GM06990 (cell line): ENCODE measurements around the gene SBK3.

Experiments
- DNase-seq: peaks from one replicate; pipeline ENCODE4 v3.0.0-alpha.2; 2011; ENCODE audit not compliant: insufficient read length; ENCODE audit errors: extremely low read depth
- H3K27me3 ChIP-seq: replicated peaks from 2 replicates; pipeline ENCODE4 v1.6.0; 2011; ENCODE audit warnings: low read length; ENCODE audit not compliant: control insufficient read depth, insufficient read depth
- H3K36me3 ChIP-seq: 2 replicates; pipeline ENCODE4 v1.5.1; 2011; ENCODE audit warnings: low read length; ENCODE audit not compliant: control insufficient read depth, insufficient read depth
- H3K4me3 ChIP-seq: replicated peaks from 2 replicates; pipeline ENCODE4 v1.5.1; 2011; ENCODE audit warnings: low read depth, mild to moderate bottlenecking, control low read depth, low read length
- CTCF ChIP-seq: IDR thresholded peaks from 2 replicates; pipeline ENCODE4 v1.5.1; 2011; ENCODE audit warnings: low read length, control low read depth, mild to moderate bottlenecking, inconsistent platforms; ENCODE audit not compliant: insufficient read depth, poor library complexity, severe bottlenecking

SBK3 gene, protein sequence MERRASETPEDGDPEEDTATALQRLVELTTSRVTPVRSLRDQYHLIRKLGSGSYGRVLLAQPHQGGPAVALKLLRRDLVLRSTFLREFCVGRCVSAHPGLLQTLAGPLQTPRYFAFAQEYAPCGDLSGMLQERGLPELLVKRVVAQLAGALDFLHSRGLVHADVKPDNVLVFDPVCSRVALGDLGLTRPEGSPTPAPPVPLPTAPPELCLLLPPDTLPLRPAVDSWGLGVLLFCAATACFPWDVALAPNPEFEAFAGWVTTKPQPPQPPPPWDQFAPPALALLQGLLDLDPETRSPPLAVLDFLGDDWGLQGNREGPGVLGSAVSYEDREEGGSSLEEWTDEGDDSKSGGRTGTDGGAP

GRCh38 chr19:55545443-55545842, at the start of gene SBK3:
Gene SBK3, minus strand, starts transcription at chr19:55545543. Its CDS starts 0 bp downstream, at chr19:55545543.
- TF ChIP-seq CTCF = no peak
- no peak for DNase-seq
- no peak within 1 kb of the TSS for H3K4me3 ChIP-seq
- H3K36me3 ChIP-seq = no peaks in the 10 kb centered on the region
- H3K27me3 ChIP-seq = peaks cover 2% of the 10 kb centered on the region; the same call in 1 of the 2 replicates

GRCh38 chr19:55593096-55593772, 47.9 kb upstream of the SBK3 start:
- TF ChIP-seq CTCF = no peak
- Histone ChIP-seq H3K4me3 (no peak overlapping the region), H3K36me3 (peaks cover 14% of the 10 kb centered on the region), H3K27me3 (no peaks in the 10 kb centered on the region)
- no peak for DNase-seq

- DNase-seq = no peak
- H3K27me3 ChIP-seq = no peaks in the 10 kb centered on the region
- H3K4me3 ChIP-seq = no peak overlapping the region
- no peak for TF ChIP-seq CTCF
- H3K36me3 ChIP-seq = peaks cover 14% of the 10 kb centered on the region
These were observed 47.2 kb upstream of the SBK3 start for GRCh38 chr19:55592391-55593090.

DNA sequence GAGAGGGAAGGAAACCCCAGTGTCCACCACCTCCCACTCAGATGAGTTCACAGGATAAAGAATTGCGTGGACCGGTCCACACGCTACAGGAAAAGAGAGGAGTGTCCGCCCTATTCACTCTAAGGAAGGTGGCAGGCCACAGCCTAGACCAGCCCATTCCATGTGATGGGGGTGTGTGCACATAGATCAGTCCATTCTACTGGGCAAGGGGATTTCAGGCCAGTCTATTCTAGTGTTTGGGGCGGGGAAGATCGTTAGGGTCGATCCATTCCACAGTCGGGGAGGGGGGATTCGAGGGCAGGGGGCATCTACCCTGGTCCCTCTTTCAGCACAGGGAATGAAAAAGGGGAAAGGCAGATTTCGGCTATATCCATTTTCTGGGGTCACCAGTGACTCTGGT, 46.2 kb upstream of the SBK3 start:
- no peak for TF ChIP-seq CTCF
- DNase-seq = no peak
- no peak overlapping the region for H3K4me3 ChIP-seq
- no peaks in the 10 kb centered on the region for H3K27me3 ChIP-seq
- H3K36me3 ChIP-seq = peaks cover 11% of the 10 kb centered on the region

DNA sequence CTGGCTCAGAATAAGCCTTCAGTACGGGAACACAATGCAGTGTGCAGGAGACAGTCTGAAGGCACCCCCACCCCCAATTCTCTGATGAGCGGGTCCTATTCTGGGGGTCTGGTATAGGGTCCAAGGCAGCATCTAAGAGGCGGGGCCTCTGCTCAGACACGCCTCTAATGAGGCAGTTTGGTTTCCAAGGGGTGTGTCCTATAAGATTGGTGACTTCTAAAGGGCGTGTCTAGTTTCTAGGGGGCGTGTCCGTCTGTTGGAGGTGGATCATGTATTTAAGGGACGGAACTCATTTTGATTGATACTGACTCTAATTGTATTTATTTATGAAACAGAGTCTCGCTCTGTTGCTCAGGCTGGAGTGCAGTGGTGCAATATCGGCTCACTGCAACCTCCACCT, 45.3 kb upstream of the SBK3 start:
- Histone ChIP-seq H3K4me3 (no peak overlapping the region), H3K27me3 (no peaks in the 10 kb centered on the region), H3K36me3 (peaks cover 7% of the 10 kb centered on the region)
- no peak for TF ChIP-seq CTCF
- DNase-seq = no peak
